NCI-H748 (cell line): Measurements from ENCODE around the gene IKZF2.

Experiments
- DNase-seq: peaks from one replicate; lab custom pipeline; 2025; ENCODE audit not compliant: unreplicated experiment; lab: John Stamatoyannopoulos, UW

Gene IKZF2

DNA sequence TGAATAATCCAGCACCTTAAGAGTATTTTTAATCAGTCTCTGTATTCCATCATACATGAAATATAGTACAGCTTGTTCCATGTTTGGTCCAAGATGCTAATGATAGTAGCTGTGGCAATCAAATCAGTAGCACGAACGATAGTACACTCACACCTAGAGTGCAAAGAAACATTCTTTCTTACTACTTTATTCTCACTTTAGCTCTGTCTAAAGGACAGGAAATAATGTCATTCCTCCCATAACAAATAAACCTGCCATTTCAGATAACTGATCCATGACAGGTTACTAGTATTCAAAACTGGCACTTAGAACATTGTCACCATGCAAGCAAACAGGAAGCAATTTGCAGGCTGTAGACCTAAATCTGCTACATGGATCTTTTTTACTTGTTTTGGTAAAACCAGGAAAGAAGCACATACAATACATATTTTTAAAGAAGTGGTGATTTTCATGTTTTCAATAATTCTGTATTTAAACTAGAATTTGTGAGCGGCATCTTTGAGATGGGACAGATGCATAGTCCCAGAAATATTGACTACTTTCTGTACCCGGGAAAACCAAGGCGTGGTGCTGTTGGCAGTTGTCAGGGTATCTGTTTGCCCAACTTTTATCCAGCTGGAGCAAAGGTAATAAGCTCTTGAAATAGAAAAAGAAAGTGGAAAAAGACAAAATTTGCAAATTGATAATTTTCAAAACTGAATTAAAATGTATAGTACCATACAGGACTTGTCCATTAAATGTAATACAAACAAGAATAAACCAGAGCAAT is 49.5 kb downstream of the IKZF2 start:
- DNase-seq: peak; percentile 51

DNA sequence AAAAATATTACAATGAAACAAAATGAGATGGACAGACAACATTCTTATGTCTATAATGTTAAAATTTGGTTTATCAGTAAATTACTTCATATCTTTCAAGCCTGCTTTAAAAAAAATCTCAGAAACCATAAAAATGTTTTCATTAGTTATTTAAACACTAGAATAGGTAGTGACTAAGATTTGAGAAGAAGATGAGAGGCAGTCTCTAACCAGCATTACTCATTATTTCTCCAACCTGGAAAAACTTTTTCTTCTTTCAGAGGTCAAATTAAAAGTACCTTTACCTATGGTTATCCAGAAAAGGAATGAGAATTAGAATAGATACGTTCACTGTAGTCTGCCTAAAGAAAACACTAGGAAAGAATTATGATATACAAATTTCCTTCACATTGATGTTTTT is 50.3 kb downstream of the IKZF2 start:
- no peak for DNase-seq

DNA sequence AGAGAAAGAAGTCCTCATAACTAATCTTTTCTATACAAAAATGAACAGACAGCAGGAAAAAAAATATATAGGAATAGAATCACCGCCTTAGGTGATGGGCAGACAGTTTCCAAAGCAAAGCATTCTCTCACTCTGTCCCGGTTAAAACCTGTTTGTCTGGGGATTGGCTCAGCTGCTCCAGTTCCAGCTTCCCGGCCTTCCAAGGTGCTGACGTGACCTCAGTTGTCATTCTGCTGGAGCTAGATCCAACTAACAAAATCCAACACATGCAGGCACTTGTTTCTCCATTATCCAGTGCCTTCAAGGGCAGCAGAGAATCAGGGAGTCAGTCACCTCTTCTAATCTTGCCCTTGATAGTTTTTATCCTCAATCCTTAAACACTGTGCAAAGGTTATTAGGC is 52.8 kb downstream of the IKZF2 start:
- no peak for DNase-seq

- DNase-seq: no peak
Observed at GRCh38 chr2:213091765-213092164, 59.6 kb downstream of the IKZF2 start.

GRCh38 chr2:213090772-213091171 is 60.6 kb downstream of the IKZF2 start:
- no peak for DNase-seq

- no peak for DNase-seq
Observed at GRCh38 chr2:213089438-213089837, 62.0 kb downstream of the IKZF2 start.

- DNase-seq: no peak
Observed at GRCh38 chr2:213087040-213087439, 64.4 kb downstream of the IKZF2 start.

DNA sequence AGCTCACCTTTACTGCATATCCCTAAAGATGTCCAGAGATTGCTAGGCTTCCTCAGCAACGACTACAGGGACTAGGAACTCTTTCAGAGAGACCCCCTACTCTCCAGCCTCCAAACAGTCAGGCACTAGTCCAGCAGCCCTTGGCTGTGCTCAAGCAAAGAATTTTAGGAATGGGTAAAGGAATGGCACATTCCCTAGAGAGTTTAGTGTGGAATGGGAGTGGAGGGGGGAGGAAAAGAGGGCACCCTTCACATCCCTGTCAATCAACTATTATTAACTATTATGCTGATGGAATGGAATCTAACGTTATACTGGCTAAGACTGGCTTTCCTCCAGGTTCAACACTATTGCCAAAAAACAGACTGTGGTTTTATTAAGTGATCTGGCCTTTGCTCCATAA is 64.8 kb downstream of the IKZF2 start:
- DNase-seq: no peak

- DNase-seq: no peak
Observed at GRCh38 chr2:213086050-213086449, 65.4 kb downstream of the IKZF2 start.

GRCh38 chr2:213085538-213085937 is 65.9 kb downstream of the IKZF2 start:
- no peak for DNase-seq

DNA sequence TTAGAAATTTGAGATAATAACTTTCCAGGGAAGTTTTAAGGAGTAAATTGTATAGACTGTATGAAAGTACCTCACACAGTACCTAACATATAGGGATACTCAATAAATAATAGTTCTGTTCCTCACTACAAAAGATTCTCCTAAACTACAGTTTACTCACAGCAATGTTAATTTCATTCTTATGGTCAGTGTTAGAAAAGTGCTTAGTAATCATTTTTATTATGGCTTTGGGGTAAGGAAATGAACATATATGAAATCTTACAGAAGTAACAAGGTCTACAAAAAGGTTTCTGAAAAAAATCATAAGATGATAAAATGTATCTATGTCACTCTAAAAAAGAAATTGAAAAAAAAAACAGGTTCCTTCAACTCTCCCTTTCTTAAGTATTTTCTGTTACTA is 67.2 kb downstream of the IKZF2 start:
- no peak for DNase-seq

DNA sequence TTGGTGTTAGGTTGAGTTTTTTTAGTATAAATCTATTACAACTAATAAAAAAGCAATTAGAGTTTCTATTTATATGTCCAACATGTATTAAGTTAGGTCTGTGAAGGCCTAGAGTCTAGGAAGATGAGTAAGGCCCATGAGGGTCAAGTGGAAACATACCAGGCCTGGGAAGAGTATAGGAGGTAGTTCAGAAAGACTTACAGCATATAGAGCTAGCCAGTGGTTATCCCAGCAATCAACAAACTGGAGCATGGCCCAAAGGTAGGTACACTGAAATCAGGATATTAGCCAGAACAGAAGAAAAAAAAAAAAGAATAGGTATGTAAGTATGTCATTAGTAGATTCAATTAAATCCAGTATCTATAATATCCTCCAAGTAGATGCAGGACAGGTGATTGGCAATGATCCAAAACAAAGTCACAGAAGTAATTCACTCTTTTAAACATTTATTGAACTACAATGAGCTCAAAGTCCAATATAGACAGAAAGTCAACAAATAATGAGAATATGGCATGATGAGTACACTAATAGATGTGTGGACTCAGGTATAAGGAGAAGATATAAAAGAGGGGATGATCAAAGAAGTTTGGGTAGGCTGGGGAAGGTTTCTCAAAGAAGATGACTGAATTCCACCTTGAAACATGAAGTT is 70.3 kb downstream of the IKZF2 start:
- peak; percentile 65 for DNase-seq

- peak; percentile 88 for DNase-seq
Observed at GRCh38 chr2:213079756-213080155, 71.7 kb downstream of the IKZF2 start.

DNA sequence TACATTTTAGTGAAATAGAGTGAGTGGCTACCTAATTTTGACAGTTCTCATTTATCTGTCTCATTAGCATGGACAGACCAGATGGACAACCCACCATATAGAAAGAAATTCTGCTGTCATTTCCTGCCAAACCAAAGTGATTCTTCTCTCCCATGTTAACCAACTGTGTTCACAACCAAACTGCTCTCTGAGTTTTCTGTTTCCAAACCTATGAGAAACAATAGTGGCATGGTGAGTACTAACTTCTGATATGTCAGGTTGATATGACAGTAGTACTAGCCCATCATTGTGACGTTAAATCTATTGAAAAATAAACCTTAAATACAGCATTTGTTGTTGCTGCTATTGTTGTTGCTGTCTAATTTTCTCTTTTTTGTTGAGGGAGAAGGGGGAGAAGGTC is 72.7 kb downstream of the IKZF2 start:
- no peak for DNase-seq

GRCh38 chr2:213069531-213069930 is 81.9 kb downstream of the IKZF2 start:
- DNase-seq: no peak

DNA sequence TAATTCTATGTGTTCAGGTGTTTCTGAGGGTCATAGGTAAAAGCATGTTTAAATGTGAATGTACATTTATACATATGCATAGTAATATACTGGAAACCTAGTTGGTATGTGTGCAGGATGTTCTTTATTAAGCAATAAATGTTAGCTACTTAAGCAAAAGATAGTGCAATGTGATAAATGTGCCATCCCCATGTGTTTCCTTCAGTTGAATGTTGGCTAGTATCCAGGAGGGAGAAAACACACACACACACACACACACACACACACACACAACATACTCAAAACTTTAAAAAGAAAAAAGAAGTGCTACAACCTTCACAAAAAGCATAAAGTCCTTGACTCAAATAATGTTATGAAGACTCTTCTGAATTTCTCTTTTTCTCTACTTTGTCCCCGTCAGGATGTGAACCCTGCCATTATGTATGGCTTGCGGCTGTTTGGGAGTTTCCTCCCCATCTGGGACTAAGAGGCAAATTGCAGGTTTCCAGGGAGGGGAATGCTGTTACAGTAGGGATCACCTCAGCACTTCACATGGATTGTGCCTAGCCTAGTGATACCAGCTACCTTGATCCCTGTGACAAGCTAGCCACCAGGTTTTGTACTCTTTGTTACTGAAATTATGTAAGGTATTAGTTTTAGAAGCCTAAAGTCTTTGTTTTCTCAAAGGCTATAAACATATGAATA is 82.6 kb downstream of the IKZF2 start:
- no peak for DNase-seq

GRCh38 chr2:213067888-213068287 is 83.5 kb downstream of the IKZF2 start:
- DNase-seq: no peak

GRCh38 chr2:213066443-213066743 is 85.0 kb downstream of the IKZF2 start:
- no peak for DNase-seq

GRCh38 chr2:213065583-213066442 is 85.6 kb downstream of the IKZF2 start:
- DNase-seq: peak; percentile 23

DNA sequence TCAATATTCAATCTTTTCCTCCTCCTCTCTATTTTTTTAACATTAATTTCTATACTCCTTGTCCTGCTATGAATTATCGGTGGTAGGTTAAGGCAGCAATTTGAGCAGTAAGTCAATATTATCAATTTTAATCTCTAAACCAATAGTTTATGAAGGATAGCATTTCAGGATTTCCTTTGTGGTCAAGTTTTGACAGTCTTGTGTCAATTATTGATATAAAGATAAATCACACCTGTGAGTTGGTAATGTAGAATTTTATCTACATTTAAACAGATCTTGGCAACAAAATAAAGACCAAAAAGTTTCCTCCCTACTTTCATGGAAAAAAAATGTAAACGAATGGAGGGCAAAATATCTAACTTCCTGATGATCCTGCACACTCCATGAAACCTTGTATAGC is 87.3 kb downstream of the IKZF2 start:
- no peak for DNase-seq

DNA sequence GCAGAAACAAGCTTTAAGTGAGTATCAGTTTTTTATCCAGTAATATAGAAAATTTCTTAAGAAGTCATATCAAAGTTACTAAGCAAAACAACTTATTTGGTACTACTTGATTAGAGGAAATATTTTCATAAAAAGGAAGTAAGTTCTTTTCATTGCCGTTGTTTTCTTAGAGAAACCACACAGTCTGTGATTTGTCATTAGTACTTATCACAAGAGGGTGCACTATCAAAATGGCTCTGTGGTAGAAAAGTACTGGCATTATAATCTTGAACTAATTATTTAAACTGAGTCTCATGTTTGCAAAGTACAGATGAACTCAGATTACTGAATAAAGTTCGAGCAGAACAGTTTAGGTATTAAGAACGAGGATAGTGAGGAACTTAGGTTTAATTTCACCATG is 93.4 kb downstream of the IKZF2 start:
- no peak for DNase-seq
